ENCODE data around the gene PRUNE2.

GRCh38 chr9:76646249-76646648 is 259.7 kb downstream of the PRUNE2 start:
- TF ChIP-seq CTCF (optimal IDR thresholded peaks at IDR 0.05 in 1 of 3, IDR thresholded peaks at IDR 0.05 in 1 of 3, conservative IDR thresholded peaks at IDR 0.05 in 1 of 3; ENCODE audit: extremely low read depth in 1 of 3, insufficient read depth in 2 of 3, low read length in 3 of 3) (no peak), EZH2 (IDR thresholded peaks at IDR 0.05; ENCODE audit: low read length) (no peak)

Measured in keratinocyte (primary cell).